Urinary bladder (tissue), 4 donors: ENCODE measurements around the gene SLC39A7. TPM values are rescaled to one million over a fixed set of nuclear protein-coding genes. Genes with fewer than 3 reads are reported as not detected.

Source experiments
- DNase-seq: peaks from one replicate; pipeline ENCODE4 v3.0.0-alpha.2; 2015; ENCODE audit errors: extremely low spot score
- H3K27ac ChIP-seq: one replicate; pipeline ENCODE4 v1.5.1; 2013; ENCODE audit warnings: low read depth, mild to moderate bottlenecking, moderate library complexity
- H3K36me3 ChIP-seq: one replicate; pipeline ENCODE4 v1.6.1; 2013; ENCODE audit warnings: mild to moderate bottlenecking, moderate library complexity; ENCODE audit not compliant: insufficient read depth
- H3K4me1 ChIP-seq: one replicate; pipeline ENCODE4 v1.6.1; 2013; ENCODE audit warnings: mild to moderate bottlenecking, moderate library complexity; ENCODE audit not compliant: insufficient read depth
- H3K4me3 ChIP-seq: one replicate; pipeline ENCODE4 v1.5.1; 2013; ENCODE audit warnings: low read depth, low read length
- WGBS: extraction: QIAGEN DNeasy Blood & Tissue Kit; methylation state at CpG from one replicate; pipeline ENCODE4 v1.1.7; 2013; 5-methylcytosine and 5-hydroxymethylcytosine counted together
- polyA plus RNA-seq: library from polyadenylated mRNA; stranded (reverse); fragments of 200-250 nt; gene quantifications from one replicate; pipeline ENCODE4 v1.2.3, GENCODE V29; 2013
- total RNA-seq: library from RNA; depleted of rRNA; stranded (reverse); fragments of >200 nt; gene quantifications from one replicate; pipeline ENCODE4 v1.2.3, GENCODE V29; 2014
- donor health status: healthy with polysubstance abuse.
- donor health status: healthy.

SLC39A7 gene
- total RNA-seq (60.0 TPM), polyA plus RNA-seq (77.1 TPM)

- under 1% methylated on average over 68 of the region's 68 CpGs for WGBS
- H3K27ac ChIP-seq: peak within 1 kb of the TSS; percentile 94
- H3K4me1 ChIP-seq: peaks cover 2% of the 10 kb centered on the region
- H3K36me3 ChIP-seq: no peaks in the 10 kb centered on the region
- H3K4me3 ChIP-seq: peak within 1 kb of the TSS; percentile 82
- DNase-seq: peak; percentile 99
Observed at GRCh38 chr6:33200219-33201146, at the start of gene SLC39A7, which contains the start of gene RXRB. TSS of gene SLC39A7 (plus strand) at chr6:33200867. CDS start at chr6:33201246, 379 bp downstream. TSS of gene RXRB (minus strand) at chr6:33200665. CDS start at chr6:33200476, 189 bp downstream.

GRCh38 chr6:33151050-33151449 lies 49.6 kb upstream of the SLC39A7 start:
- WGBS: 88% methylated on average over 1 of the region's 1 CpG
- H3K4me3 ChIP-seq: no peak overlapping the region
- H3K36me3 ChIP-seq: no peaks in the 10 kb centered on the region
- H3K27ac ChIP-seq: no peak overlapping the region
- no peak for DNase-seq
- no peaks in the 10 kb centered on the region for H3K4me1 ChIP-seq

GRCh38 chr6:33154349-33154748 lies 46.3 kb upstream of the SLC39A7 start:
- H3K4me3 ChIP-seq: no peak overlapping the region
- no peaks in the 10 kb centered on the region for H3K4me1 ChIP-seq
- 59% methylated on average over 4 of the region's 4 CpGs for WGBS
- H3K27ac ChIP-seq: no peak overlapping the region
- DNase-seq: no peak
- no peaks in the 10 kb centered on the region for H3K36me3 ChIP-seq

- no peak overlapping the region for H3K4me3 ChIP-seq
- 90% methylated on average over 6 of the region's 6 CpGs for WGBS
- no peak for DNase-seq
- no peak overlapping the region for H3K27ac ChIP-seq
- peaks cover 2% of the 10 kb centered on the region for H3K4me1 ChIP-seq
- no peaks in the 10 kb centered on the region for H3K36me3 ChIP-seq
Observed at GRCh38 chr6:33156561-33156960, 44.1 kb upstream of the SLC39A7 start.

- H3K36me3 ChIP-seq: no peaks in the 10 kb centered on the region
- H3K4me1 ChIP-seq: peaks cover 2% of the 10 kb centered on the region
- no peak overlapping the region for H3K4me3 ChIP-seq
- H3K27ac ChIP-seq: no peak overlapping the region
- 89% methylated on average over 2 of the region's 2 CpGs for WGBS
- DNase-seq: no peak
Observed at GRCh38 chr6:33156964-33157363, 43.7 kb upstream of the SLC39A7 start.

- 88% methylated on average over 11 of the region's 11 CpGs for WGBS
- Histone ChIP-seq H3K4me3 (no peak overlapping the region), H3K36me3 (no peaks in the 10 kb centered on the region), H3K4me1 (peaks cover 2% of the 10 kb centered on the region), H3K27ac (no peak overlapping the region)
- no peak for DNase-seq
Observed at GRCh38 chr6:33160096-33160495, 40.6 kb upstream of the SLC39A7 start.

- no peaks in the 10 kb centered on the region for H3K36me3 ChIP-seq
- 18% methylated on average over 13 of the region's 13 CpGs for WGBS
- no peak overlapping the region for H3K27ac ChIP-seq
- peaks cover 2% of the 10 kb centered on the region for H3K4me1 ChIP-seq
- DNase-seq: no peak
- H3K4me3 ChIP-seq: no peak overlapping the region
Observed at GRCh38 chr6:33160728-33161344, 39.8 kb upstream of the SLC39A7 start.

- 7% methylated on average over 58 of the region's 58 CpGs for WGBS
- H3K36me3 ChIP-seq: no peaks in the 10 kb centered on the region
- H3K4me1 ChIP-seq: peaks cover 2% of the 10 kb centered on the region
- no peak for DNase-seq
- no peak overlapping the region for H3K27ac ChIP-seq
- H3K4me3 ChIP-seq: peak overlapping the region; percentile 34
Observed at GRCh38 chr6:33161354-33162331, 39.0 kb upstream of the SLC39A7 start.

- Histone ChIP-seq H3K4me3 (no peak overlapping the region), H3K4me1 (peaks cover 2% of the 10 kb centered on the region), H3K36me3 (no peaks in the 10 kb centered on the region), H3K27ac (no peak overlapping the region)
- 89% methylated on average over 10 of the region's 10 CpGs for WGBS
- DNase-seq: no peak
Observed at GRCh38 chr6:33163540-33163939, 37.1 kb upstream of the SLC39A7 start.

- Histone ChIP-seq H3K36me3 (no peaks in the 10 kb centered on the region), H3K4me3 (no peak overlapping the region), H3K27ac (no peak overlapping the region), H3K4me1 (peaks cover 2% of the 10 kb centered on the region)
- WGBS: 54% methylated on average over 10 of the region's 10 CpGs
- no peak for DNase-seq
Observed at GRCh38 chr6:33164176-33164575, 36.5 kb upstream of the SLC39A7 start.

GRCh38 chr6:33164665-33165373 lies 35.8 kb upstream of the SLC39A7 start:
- no peak for DNase-seq
- H3K4me3 ChIP-seq: no peak overlapping the region
- peaks cover 2% of the 10 kb centered on the region for H3K4me1 ChIP-seq
- 68% methylated on average over 14 of the region's 14 CpGs for WGBS
- H3K36me3 ChIP-seq: no peaks in the 10 kb centered on the region
- H3K27ac ChIP-seq: no peak overlapping the region

- Histone ChIP-seq H3K27ac (no peak overlapping the region), H3K4me3 (no peak overlapping the region), H3K4me1 (no peaks in the 10 kb centered on the region), H3K36me3 (no peaks in the 10 kb centered on the region)
- 86% methylated on average over 17 of the region's 17 CpGs for WGBS
- DNase-seq: no peak
Observed at GRCh38 chr6:33165581-33166258, 34.9 kb upstream of the SLC39A7 start.
